ENCODE results near the gene UBE2Q1.

DNA sequence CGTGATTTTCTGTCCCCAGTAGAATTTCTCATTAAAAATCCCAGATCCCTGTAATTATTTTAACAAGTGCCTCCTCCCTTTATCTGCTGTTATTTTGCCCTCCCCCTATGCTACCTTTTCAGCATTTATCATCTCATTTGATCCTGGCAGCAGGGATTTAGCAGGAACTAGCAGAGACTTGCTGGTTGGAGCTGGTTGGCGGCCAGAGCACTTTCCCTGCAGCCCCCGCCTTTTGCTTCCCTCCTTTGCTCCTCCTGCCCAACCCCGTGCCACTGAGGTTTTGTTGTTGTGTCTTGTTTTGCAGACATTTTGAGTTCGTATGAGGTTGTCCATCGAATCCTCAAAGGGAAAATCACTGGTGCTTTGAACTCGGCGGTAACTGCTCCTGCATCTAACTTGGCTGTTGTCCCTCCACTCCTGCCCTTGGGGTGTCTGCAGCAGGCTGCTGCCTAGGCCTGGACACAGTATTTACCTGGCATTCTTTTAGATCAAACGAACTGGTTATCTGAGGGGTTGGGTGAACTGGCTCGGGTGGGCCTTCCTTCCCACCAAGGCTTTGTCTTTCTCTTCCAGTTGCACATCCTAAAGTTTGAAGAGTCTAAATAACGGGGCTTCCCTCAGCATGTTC lies 11.2 kb downstream of the UBE2Q1 start:
- TF ChIP-seq, protein P1, sequence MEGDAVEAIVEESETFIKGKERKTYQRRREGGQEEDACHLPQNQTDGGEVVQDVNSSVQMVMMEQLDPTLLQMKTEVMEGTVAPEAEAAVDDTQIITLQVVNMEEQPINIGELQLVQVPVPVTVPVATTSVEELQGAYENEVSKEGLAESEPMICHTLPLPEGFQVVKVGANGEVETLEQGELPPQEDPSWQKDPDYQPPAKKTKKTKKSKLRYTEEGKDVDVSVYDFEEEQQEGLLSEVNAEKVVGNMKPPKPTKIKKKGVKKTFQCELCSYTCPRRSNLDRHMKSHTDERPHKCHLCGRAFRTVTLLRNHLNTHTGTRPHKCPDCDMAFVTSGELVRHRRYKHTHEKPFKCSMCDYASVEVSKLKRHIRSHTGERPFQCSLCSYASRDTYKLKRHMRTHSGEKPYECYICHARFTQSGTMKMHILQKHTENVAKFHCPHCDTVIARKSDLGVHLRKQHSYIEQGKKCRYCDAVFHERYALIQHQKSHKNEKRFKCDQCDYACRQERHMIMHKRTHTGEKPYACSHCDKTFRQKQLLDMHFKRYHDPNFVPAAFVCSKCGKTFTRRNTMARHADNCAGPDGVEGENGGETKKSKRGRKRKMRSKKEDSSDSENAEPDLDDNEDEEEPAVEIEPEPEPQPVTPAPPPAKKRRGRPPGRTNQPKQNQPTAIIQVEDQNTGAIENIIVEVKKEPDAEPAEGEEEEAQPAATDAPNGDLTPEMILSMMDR (conservative IDR thresholded peaks at IDR 0.05) = no peak
- TF ChIP-seq EZH2 (IDR thresholded peaks at IDR 0.05; ENCODE audit: low read depth) = no peak

Measured in PC-9 (cell line).